ENCODE results near the gene KCNE3. TPM values are rescaled to one million over a fixed set of nuclear protein-coding genes. Genes with fewer than 3 reads are reported as not detected.
A peak's percentile ranks its signal among the peaks of the same experiment; 100 is the strongest.

The KCNE3 gene
- total RNA-seq, 6 experiments from 2014 or later = 0.09 TPM; not detected in 5

GRCh38 chr11:74429205-74429604 is 38.1 kb downstream of the KCNE3 start:
- DNase-seq = no peak
- Mint-ChIP-seq H3K4me3 (no peak overlapping the region), H3K36me3 (ENCODE audit: low read depth) (no peaks in the 10 kb centered on the region), H3K27ac (no peak overlapping the region), H3K27me3 (ENCODE audit: insufficient read depth) (peaks cover 5% of the 10 kb centered on the region; the same call in 1 of the 2 replicates), H3K4me1 (ENCODE audit: low read depth) (no peaks in the 10 kb centered on the region), H3K9me3 (peaks cover 15% of the 10 kb centered on the region)
- TF ChIP-seq CTCF (IDR thresholded peaks at IDR 0.05) = no peak

- peaks cover 22% of the 10 kb centered on the region for H3K9me3 Mint-ChIP-seq
- no peak overlapping the region for H3K27ac Mint-ChIP-seq
- no peak for TF ChIP-seq CTCF (IDR thresholded peaks at IDR 0.05)
- DNase-seq = no peak
- 0 out of 2 replicates have a peak, but pooled peaks cover 3% of the 10 kb centered on the region for H3K27me3 Mint-ChIP-seq (ENCODE audit: insufficient read depth)
- H3K4me3 Mint-ChIP-seq = no peak overlapping the region
- H3K4me1 Mint-ChIP-seq (ENCODE audit: low read depth) = no peaks in the 10 kb centered on the region
- H3K36me3 Mint-ChIP-seq (ENCODE audit: low read depth) = no peaks in the 10 kb centered on the region
These were observed 39.9 kb downstream of the KCNE3 start for GRCh38 chr11:74427384-74427886.

- Mint-ChIP-seq H3K27me3 (ENCODE audit: insufficient read depth) (peaks cover 4% of the 10 kb centered on the region), H3K4me1 (ENCODE audit: low read depth) (no peaks in the 10 kb centered on the region), H3K36me3 (ENCODE audit: low read depth) (no peaks in the 10 kb centered on the region), H3K4me3 (no peak overlapping the region), H3K9me3 (peaks cover 22% of the 10 kb centered on the region), H3K27ac (no peak overlapping the region)
- DNase-seq = no peak
- no peak for TF ChIP-seq CTCF (IDR thresholded peaks at IDR 0.05)
These were observed 42.2 kb downstream of the KCNE3 start for GRCh38 chr11:74425100-74425499.

GRCh38 chr11:74418509-74418895 is 48.8 kb downstream of the KCNE3 start:
- Mint-ChIP-seq H3K27me3 (ENCODE audit: insufficient read depth) (peaks cover 4% of the 10 kb centered on the region), H3K4me1 (ENCODE audit: low read depth) (peaks cover 23% of the 10 kb centered on the region), H3K9me3 (peaks cover 4% of the 10 kb centered on the region; the same call in 1 of the 2 replicates), H3K4me3 (no peak overlapping the region), H3K27ac (no peak overlapping the region), H3K36me3 (ENCODE audit: low read depth) (no peaks in the 10 kb centered on the region)
- peak; percentile 41 for DNase-seq
- TF ChIP-seq CTCF (IDR thresholded peaks at IDR 0.05) = no peak

- no peaks in the 10 kb centered on the region for H3K36me3 Mint-ChIP-seq (ENCODE audit: low read depth)
- DNase-seq = no peak
- H3K27ac Mint-ChIP-seq = no peak overlapping the region
- H3K27me3 Mint-ChIP-seq (ENCODE audit: insufficient read depth) = peaks cover 4% of the 10 kb centered on the region
- H3K4me1 Mint-ChIP-seq (ENCODE audit: low read depth) = peaks cover 23% of the 10 kb centered on the region
- no peak for TF ChIP-seq CTCF (IDR thresholded peaks at IDR 0.05)
- peaks cover under 1% of the 10 kb centered on the region; the same call in 1 of the 2 replicates for H3K9me3 Mint-ChIP-seq
- H3K4me3 Mint-ChIP-seq = no peak overlapping the region
These were observed 49.4 kb downstream of the KCNE3 start for GRCh38 chr11:74417860-74418508.
